Activated naive CD8-positive, alpha-beta T cell treated with anti-CD3 and anti-CD28 coated beads, Interleukin-2, amount 50 U/mL, for 24 hours (primary cell): ENCODE measurements around the gene CUBN.

Experiments
- ATAC-seq: fragments of 150-1000 bp; cut with Tn5 transposase; one replicate; pipeline ENCODE4 v1.10.0; 2021
- DNase-seq: peaks from one replicate; pipeline ENCODE4 v3.0.0; 2021
- H3K27ac Mint-ChIP-seq: one replicate; pipeline ENCODE4 v1.8.0; 2021; ENCODE audit warnings: mild to moderate bottlenecking, mixed read lengths
- H3K27me3 Mint-ChIP-seq: one replicate; pipeline ENCODE4 v1.8.0; 2021; ENCODE audit warnings: mixed read lengths
- H3K36me3 Mint-ChIP-seq: one replicate; pipeline ENCODE4 v1.8.0; 2021; ENCODE audit warnings: low read depth, mixed read lengths
- H3K4me1 Mint-ChIP-seq: one replicate; pipeline ENCODE4 v1.8.0; 2021; ENCODE audit warnings: mixed read lengths
- H3K4me3 Mint-ChIP-seq: one replicate; pipeline ENCODE4 v1.8.0; 2021; ENCODE audit warnings: mild to moderate bottlenecking, moderate library complexity, mixed read lengths
- H3K9me3 Mint-ChIP-seq: one replicate; pipeline ENCODE4 v1.8.0; 2021; ENCODE audit warnings: mixed read lengths

CUBN gene

GRCh38 chr10:16986082-16986405, 143.6 kb downstream of the CUBN start:
- Mint-ChIP-seq H3K9me3 (no peaks in the 10 kb centered on the region), H3K4me3 (no peak overlapping the region), H3K27ac (no peak overlapping the region), H3K36me3 (peaks cover 2% of the 10 kb centered on the region), H3K4me1 (no peaks in the 10 kb centered on the region), H3K27me3 (no peaks in the 10 kb centered on the region)
- DNase-seq (no peak), ATAC-seq (no peak)

DNA sequence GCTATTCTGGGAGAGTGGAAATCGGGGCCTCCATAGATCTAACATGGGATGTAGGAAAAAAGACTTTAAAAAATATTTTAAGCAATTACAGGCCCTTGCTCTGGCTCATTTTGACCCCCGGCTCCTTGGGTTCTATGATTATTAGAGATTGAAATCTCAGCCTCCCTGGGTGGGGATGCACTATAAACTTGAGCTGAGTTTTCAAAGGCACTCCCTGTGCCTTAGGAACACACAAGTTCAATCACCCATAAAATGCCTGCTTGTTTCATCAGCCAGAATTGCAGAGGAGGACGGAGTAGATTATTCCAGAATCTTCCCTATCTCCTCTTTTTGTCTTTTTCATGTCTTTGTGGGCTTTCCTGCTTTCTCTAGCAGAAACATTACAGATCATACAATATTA, 145.4 kb downstream of the CUBN start:
- Mint-ChIP-seq H3K4me1 (no peaks in the 10 kb centered on the region), H3K27ac (no peak overlapping the region), H3K27me3 (no peaks in the 10 kb centered on the region), H3K36me3 (peaks cover 2% of the 10 kb centered on the region), H3K4me3 (no peak overlapping the region), H3K9me3 (no peaks in the 10 kb centered on the region)
- ATAC-seq, result no peak
- DNase-seq, result no peak

DNA sequence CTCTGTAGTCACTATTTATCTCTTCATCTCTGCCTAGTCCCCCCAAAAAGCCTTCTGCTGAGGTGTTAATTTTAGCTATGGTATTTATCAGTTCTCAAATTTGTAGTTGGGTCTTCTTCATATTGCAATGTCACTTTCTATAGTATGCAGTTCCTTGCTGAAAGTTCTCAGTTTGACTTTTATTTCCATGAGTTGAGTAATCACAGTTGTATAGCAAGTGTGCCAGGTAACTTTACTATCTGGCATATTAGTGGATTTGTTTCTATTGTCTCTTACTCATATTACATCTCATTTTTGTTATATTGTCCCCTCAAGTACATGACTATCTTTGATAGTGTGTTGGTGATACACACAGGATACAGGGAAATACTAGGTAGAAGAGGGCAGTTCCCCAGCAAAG, 152.8 kb downstream of the CUBN start:
- Mint-ChIP-seq H3K36me3 (peaks cover 4% of the 10 kb centered on the region), H3K4me3 (no peak overlapping the region), H3K27ac (no peak overlapping the region), H3K27me3 (no peaks in the 10 kb centered on the region), H3K4me1 (peaks cover 14% of the 10 kb centered on the region), H3K9me3 (no peaks in the 10 kb centered on the region)
- ATAC-seq, result peak; percentile 49
- DNase-seq, result no peak

- DNase-seq (no peak), ATAC-seq (peak; percentile 71)
- Mint-ChIP-seq H3K27me3 (no peaks in the 10 kb centered on the region), H3K4me3 (no peak overlapping the region), H3K9me3 (no peaks in the 10 kb centered on the region), H3K4me1 (peaks cover 14% of the 10 kb centered on the region), H3K36me3 (peaks cover 2% of the 10 kb centered on the region), H3K27ac (peak overlapping the region; percentile 40)
Measured at GRCh38 chr10:16975188-16975587, 154.4 kb downstream of the CUBN start.

- Mint-ChIP-seq H3K27me3 (no peaks in the 10 kb centered on the region), H3K9me3 (no peaks in the 10 kb centered on the region), H3K36me3 (peaks cover 2% of the 10 kb centered on the region), H3K4me3 (no peak overlapping the region), H3K27ac (no peak overlapping the region), H3K4me1 (peaks cover 15% of the 10 kb centered on the region)
- ATAC-seq, result no peak
- no peak for DNase-seq
Measured at GRCh38 chr10:16968416-16969041, 161.1 kb downstream of the CUBN start.

GRCh38 chr10:16967866-16968415, 161.7 kb downstream of the CUBN start:
- Mint-ChIP-seq H3K9me3 (no peaks in the 10 kb centered on the region), H3K4me3 (no peak overlapping the region), H3K27me3 (no peaks in the 10 kb centered on the region), H3K27ac (peak overlapping the region; percentile 47), H3K36me3 (peaks cover 2% of the 10 kb centered on the region), H3K4me1 (peaks cover 15% of the 10 kb centered on the region)
- no peak for ATAC-seq
- DNase-seq, result no peak

- no peak for DNase-seq
- H3K4me1 Mint-ChIP-seq, result peaks cover 15% of the 10 kb centered on the region
- ATAC-seq, result peak; percentile 49
- no peaks in the 10 kb centered on the region for H3K9me3 Mint-ChIP-seq
- no peak overlapping the region for H3K4me3 Mint-ChIP-seq
- H3K36me3 Mint-ChIP-seq, result peaks cover 2% of the 10 kb centered on the region
- peak overlapping the region; percentile 47 for H3K27ac Mint-ChIP-seq
- no peaks in the 10 kb centered on the region for H3K27me3 Mint-ChIP-seq
Measured at GRCh38 chr10:16966991-16967865, 162.4 kb downstream of the CUBN start.

DNA sequence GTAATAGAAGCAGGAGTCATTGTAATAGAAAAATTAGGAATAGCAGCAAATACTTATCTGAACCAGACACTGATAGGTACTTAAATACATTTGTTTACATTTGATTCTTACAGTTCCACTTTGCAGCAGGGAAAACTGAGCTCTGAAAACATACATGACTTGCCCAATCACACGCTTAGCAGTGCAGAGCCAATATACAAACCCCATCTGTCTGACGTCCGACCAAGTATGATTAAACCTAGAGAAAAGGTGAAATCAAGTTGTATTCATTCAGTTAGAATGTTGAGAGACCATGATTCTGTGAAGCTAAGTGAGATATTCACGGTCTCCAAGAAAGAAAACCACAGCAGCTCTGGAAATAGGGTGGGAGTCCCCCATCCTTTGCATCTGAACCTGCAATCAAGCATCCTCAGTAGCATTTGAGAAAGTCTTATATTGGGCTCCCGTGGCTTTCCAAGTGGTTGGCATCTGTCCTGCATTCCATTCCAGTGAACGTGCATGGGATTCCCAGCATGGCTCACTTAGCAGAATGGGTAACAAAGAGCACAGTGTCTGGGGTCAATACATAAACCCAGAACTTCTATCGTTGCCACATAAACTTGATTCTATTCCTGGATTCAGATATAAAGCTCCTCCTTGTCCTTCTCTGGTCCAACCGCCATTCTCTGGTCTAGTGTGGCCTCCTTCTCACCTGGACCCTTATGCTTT, 163.7 kb downstream of the CUBN start:
- H3K4me1 Mint-ChIP-seq, result peaks cover 15% of the 10 kb centered on the region
- H3K27ac Mint-ChIP-seq, result no peak overlapping the region
- DNase-seq, result no peak
- H3K36me3 Mint-ChIP-seq, result peaks cover 4% of the 10 kb centered on the region
- no peak for ATAC-seq
- no peaks in the 10 kb centered on the region for H3K9me3 Mint-ChIP-seq
- H3K4me3 Mint-ChIP-seq, result no peak overlapping the region
- H3K27me3 Mint-ChIP-seq, result no peaks in the 10 kb centered on the region

DNA sequence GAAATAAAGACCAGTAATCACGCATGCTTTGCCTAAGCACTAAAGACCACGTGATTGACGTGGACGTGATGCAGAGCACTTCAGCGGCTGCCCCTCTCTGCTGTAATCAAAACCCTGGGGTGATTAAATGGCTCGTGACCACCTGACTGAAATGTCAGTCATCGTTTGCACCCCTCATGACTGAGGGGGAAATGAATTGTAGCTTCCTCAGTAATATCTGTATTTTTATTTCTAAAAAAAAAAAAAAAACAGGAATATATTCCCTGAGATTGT, 164.3 kb downstream of the CUBN start:
- no peak for ATAC-seq
- H3K4me1 Mint-ChIP-seq, result peaks cover 15% of the 10 kb centered on the region
- no peak overlapping the region for H3K27ac Mint-ChIP-seq
- H3K4me3 Mint-ChIP-seq, result no peak overlapping the region
- H3K36me3 Mint-ChIP-seq, result peaks cover 4% of the 10 kb centered on the region
- DNase-seq, result no peak
- H3K27me3 Mint-ChIP-seq, result no peaks in the 10 kb centered on the region
- no peaks in the 10 kb centered on the region for H3K9me3 Mint-ChIP-seq

DNA sequence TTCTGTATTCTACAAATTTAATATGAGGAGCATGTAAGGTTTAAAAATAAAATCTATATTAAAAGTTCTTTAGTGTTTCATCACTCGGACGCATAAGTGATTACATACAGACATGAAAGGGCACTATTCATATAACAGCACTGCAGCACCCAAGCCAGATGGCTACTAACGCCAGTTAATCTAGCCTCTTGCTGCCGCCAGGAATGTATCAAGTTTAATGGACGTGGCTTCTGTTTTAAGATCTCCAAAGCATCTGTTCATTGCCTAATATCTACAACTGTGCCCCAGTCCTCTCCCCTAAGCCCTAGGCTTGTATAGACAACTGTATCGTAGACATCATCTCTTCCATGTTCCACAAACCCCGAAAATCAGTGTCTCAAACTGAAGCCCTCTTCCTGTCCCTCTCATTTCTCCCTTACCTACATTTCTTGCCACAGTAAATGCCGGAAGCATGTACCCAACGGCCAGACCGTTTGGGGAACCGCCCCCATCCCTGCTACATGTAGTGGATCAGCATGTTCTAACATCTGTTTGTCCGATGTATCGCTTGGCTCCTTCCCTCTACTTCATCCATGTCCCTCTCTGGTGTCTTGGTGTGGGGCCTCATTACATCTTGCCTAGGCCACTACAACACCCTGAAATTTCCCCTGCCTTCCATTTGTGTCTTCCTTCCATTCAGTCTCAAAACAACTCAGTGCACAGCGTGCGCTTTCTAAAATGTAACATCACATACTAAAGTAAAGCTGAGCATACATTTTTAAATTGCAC, 164.9 kb downstream of the CUBN start:
- no peak for DNase-seq
- Mint-ChIP-seq H3K4me3 (no peak overlapping the region), H3K36me3 (peaks cover 4% of the 10 kb centered on the region), H3K4me1 (peaks cover 15% of the 10 kb centered on the region), H3K27me3 (no peaks in the 10 kb centered on the region), H3K27ac (no peak overlapping the region), H3K9me3 (no peaks in the 10 kb centered on the region)
- no peak for ATAC-seq

- Mint-ChIP-seq H3K9me3 (no peaks in the 10 kb centered on the region), H3K27ac (no peak overlapping the region), H3K36me3 (peaks cover 3% of the 10 kb centered on the region), H3K4me3 (no peak overlapping the region), H3K27me3 (no peaks in the 10 kb centered on the region), H3K4me1 (no peaks in the 10 kb centered on the region)
- ATAC-seq (no peak), DNase-seq (no peak)
Measured at GRCh38 chr10:16960551-16960950, 169.1 kb downstream of the CUBN start.

GRCh38 chr10:16957038-16957437, 172.6 kb downstream of the CUBN start:
- Mint-ChIP-seq H3K27ac (no peak overlapping the region), H3K27me3 (no peaks in the 10 kb centered on the region), H3K36me3 (peaks cover 3% of the 10 kb centered on the region), H3K4me1 (peaks cover 4% of the 10 kb centered on the region), H3K4me3 (no peak overlapping the region), H3K9me3 (no peaks in the 10 kb centered on the region)
- ATAC-seq (no peak), DNase-seq (no peak)

DNA sequence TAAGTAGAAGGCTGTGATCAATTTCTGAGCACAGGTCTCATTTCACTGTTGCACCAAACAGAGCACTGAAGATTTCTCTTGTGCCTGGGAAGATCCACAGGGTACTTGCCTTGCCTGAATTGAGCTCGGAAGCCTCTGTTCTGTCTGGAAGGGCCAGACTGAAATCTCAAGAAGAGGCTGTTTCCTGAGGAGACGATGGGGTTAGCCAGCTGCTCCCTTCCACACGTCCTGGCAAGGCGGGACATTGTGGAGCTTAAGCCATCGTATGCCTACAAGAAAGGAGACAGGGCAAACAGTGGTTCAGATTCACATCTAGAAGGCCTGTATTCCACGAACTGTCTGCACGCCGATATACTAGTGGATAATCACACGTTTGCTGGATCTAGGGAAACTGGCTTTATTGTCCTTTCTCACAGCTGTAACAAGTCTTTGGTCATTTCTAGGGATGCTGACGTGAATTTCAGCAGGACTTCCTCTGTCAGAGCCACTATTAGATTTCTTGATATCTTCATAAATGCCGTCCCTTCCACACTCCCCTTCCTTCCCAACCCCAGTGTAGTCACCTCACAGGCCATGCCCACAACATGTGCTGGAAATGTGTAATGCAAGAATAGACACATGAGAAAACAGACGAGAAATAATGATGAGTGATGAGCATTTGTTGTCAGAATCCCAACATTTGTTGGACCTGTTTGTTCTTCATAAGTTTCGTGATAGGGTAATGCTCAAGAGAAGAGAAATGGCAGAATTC, 175.2 kb downstream of the CUBN start:
- no peak for ATAC-seq
- no peak overlapping the region for H3K27ac Mint-ChIP-seq
- H3K36me3 Mint-ChIP-seq, result no peaks in the 10 kb centered on the region
- H3K4me3 Mint-ChIP-seq, result no peak overlapping the region
- no peaks in the 10 kb centered on the region for H3K9me3 Mint-ChIP-seq
- H3K27me3 Mint-ChIP-seq, result no peaks in the 10 kb centered on the region
- no peak for DNase-seq
- H3K4me1 Mint-ChIP-seq, result peaks cover 12% of the 10 kb centered on the region

- Mint-ChIP-seq H3K27me3 (no peaks in the 10 kb centered on the region), H3K4me1 (peaks cover 14% of the 10 kb centered on the region), H3K4me3 (no peak overlapping the region), H3K27ac (no peak overlapping the region), H3K9me3 (no peaks in the 10 kb centered on the region), H3K36me3 (no peaks in the 10 kb centered on the region)
- no peak for ATAC-seq
- no peak for DNase-seq
Measured at GRCh38 chr10:16953270-16953669, 176.3 kb downstream of the CUBN start.
